Fibroblast of lung (primary cell): Measurements from ENCODE around the gene SPATS2L.

Experiments
- CTCF ChIP-seq, 2 donors: IDR thresholded peaks in 1 of 2; conservative IDR thresholded peaks in 1 of 2; 1 replicate in 1 of 2; 2 replicates in 1 of 2; pipeline ENCODE4 v1.5.1; 2011 to 2012; ENCODE audit warnings: low read length in 2 of 2, control low read depth in 1 of 2, inconsistent platforms in 1 of 2, low read depth in 1 of 2, mild to moderate bottlenecking in 1 of 2
- EZH2 ChIP-seq: IDR thresholded peaks from 2 replicates; pipeline ENCODE4 v1.5.1; 2012; ENCODE audit warnings: low read length, control low read depth, mild to moderate bottlenecking; ENCODE audit errors: missing control alignments

- TF ChIP-seq CTCF (conservative IDR thresholded peaks at IDR 0.05 in 1 of 2, IDR thresholded peaks at IDR 0.05 in 1 of 2; ENCODE audit: low read depth in 1 of 2, low read length in 2 of 2) (no peak), EZH2 (no peak)
Observed at GRCh38 chr2:200367155-200367554, 60.7 kb downstream of the SPATS2L start.
